Stomach (tissue), 19 donors: ENCODE data around the gene PCYT2. TPM values are rescaled to one million over a fixed set of nuclear protein-coding genes. Genes with fewer than 3 reads are reported as not detected.

Source experiments
- DNase-seq, 2 donors: peaks; one replicate each; pipeline versions ENCODE4 v3.0.0 to v3.0.0-alpha.2; 2013 to 2019
- H3K27ac ChIP-seq, 5 donors: fragments of 200-600 bp in 4 of 5; sonication (generic) in 4 of 5; one replicate each; pipeline ENCODE4 v1.5.1; 2013 to 2019; ENCODE audit warnings: mild to moderate bottlenecking in 1 of 5, moderate library complexity in 1 of 5
- H3K27me3 ChIP-seq, 3 donors: fragments of 200-600 bp; sonication (generic); one replicate each; pipeline ENCODE4 v1.5.1; 2017 to 2019; ENCODE audit warnings: mixed run types in 1 of 3
- H3K36me3 ChIP-seq, 4 donors: fragments of 200-600 bp; sonication (generic); 1 replicate in 3 of 4; 2 replicates in 1 of 4; pipeline ENCODE4 v1.5.1; 2016 to 2019
- H3K4me1 ChIP-seq, 4 donors: fragments of 200-600 bp; sonication (generic); one replicate each; pipeline ENCODE4 v1.5.1; 2016 to 2019
- H3K4me3 ChIP-seq, 4 donors: fragments of 200-600 bp; sonication (generic) in 3 of 4; one replicate each; pipeline ENCODE4 v1.5.1; 2016 to 2019; ENCODE audit warnings: mild to moderate bottlenecking in 1 of 4
- H3K9me3 ChIP-seq, 4 donors: fragments of 200-600 bp; sonication (generic); one replicate each; pipeline ENCODE4 v1.5.1; 2016 to 2019
- CTCF ChIP-seq, 7 experiments: fragments of 450-650 bp in 4 of 7; fragments of 200-600 bp in 3 of 7; sonication (generic) in 3 of 7; IDR thresholded peaks; one replicate each; pipeline ENCODE4 v1.5.1; 2016 to 2019; ENCODE audit warnings: antibody characterized with exemption in 7 of 7, control low read depth in 2 of 7, mild to moderate bottlenecking in 1 of 7
- EP300 ChIP-seq: sonication (generic); formaldehyde crosslinking; IDR thresholded peaks from one replicate; pipeline ENCODE4 v1.6.1; 2017; ENCODE audit warnings: antibody characterized with exemption
- POLR2A ChIP-seq, 4 donors: fragments of 450-650 bp; IDR thresholded peaks; one replicate each; pipeline ENCODE4 v1.6.1; 2016; ENCODE audit warnings: antibody characterized with exemption in 4 of 4, control low read depth in 2 of 4, mild to moderate bottlenecking in 1 of 4, moderate library complexity in 1 of 4
- POLR2AphosphoS5 ChIP-seq, 3 donors: sonication (generic); formaldehyde crosslinking; IDR thresholded peaks; one replicate each; pipeline ENCODE4 v1.6.1; 2016; ENCODE audit warnings: antibody characterized with exemption in 3 of 3
- WGBS, 5 donors: extraction: QIAGEN DNeasy Blood & Tissue Kit in 3 of 5; methylation state at CpG; one replicate each; pipeline versions ENCODE4 v1.1.5 to v1.1.7; 2013 to 2018; 5-methylcytosine and 5-hydroxymethylcytosine counted together
- intact Hi-C: fragments of 100-400 bp; cut with DNase I; formaldehyde crosslinking; loops from one replicate; pipeline ENCODE4 v1.15.1; 2023; ENCODE audit warnings: low total_unique reads
- long read RNA-seq, 10 donors: transcript quantifications; one replicate each; lab custom pipeline, GENCODE V29; 2026
- polyA plus RNA-seq, 3 donors: library from polyadenylated mRNA; stranded (reverse); fragments of 200-250 nt; gene quantifications; one replicate each; pipeline ENCODE4 v1.2.3, GENCODE V29; 2013
- total RNA-seq, 5 donors: library from RNA; depleted of rRNA; stranded (reverse); fragments of >200 nt; gene quantifications; one replicate each; pipeline versions ENCODE4 v1.1.0 to v1.2.3, GENCODE V29; 2014 to 2016
- donor health status: healthy with polysubstance abuse.
- donor health status: Bipolar disorder and iron deficiency.
- donor health status: healthy.

The PCYT2 gene
- 100 to 1,000 TPM in 2 of 5 donors, 10 to 100 TPM in 3; 17.5 to 119 (median 27.2) TPM for total RNA-seq
- 10 to 100 TPM; 39.7 to 51.7 (median 42.8) TPM for polyA plus RNA-seq
- long read RNA-seq, donor 1, full-length matches to known transcripts, result 7 of 7 reads
- long read RNA-seq, donor 1, partial matches to known transcripts, result 0 of 7 reads
- long read RNA-seq, donor 1, other reads (novel, unspliced or antisense), result 0 of 7 reads
- long read RNA-seq, donor 2, full-length matches to known transcripts, result 8 of 8 reads
- long read RNA-seq, donor 2, partial matches to known transcripts, result 0 of 8 reads
- long read RNA-seq, donor 2, other reads (novel, unspliced or antisense), result 0 of 8 reads
- long read RNA-seq, donor 3, full-length matches to known transcripts, result 3 of 3 reads
- long read RNA-seq, donor 3, partial matches to known transcripts, result 0 of 3 reads
- long read RNA-seq, donor 3, other reads (novel, unspliced or antisense), result 0 of 3 reads
- long read RNA-seq, donor 4, full-length matches to known transcripts, result 3 of 3 reads
- long read RNA-seq, donor 4, partial matches to known transcripts, result 0 of 3 reads
- long read RNA-seq, donor 4, other reads (novel, unspliced or antisense), result 0 of 3 reads
- long read RNA-seq, donor 5, full-length matches to known transcripts, result 7 of 12 reads
- long read RNA-seq, donor 5, partial matches to known transcripts, result 5 of 12 reads
- long read RNA-seq, donor 5, other reads (novel, unspliced or antisense), result 0 of 12 reads
- long read RNA-seq, donor 6, full-length matches to known transcripts, result 15 of 15 reads
- long read RNA-seq, donor 6, partial matches to known transcripts, result 0 of 15 reads
- long read RNA-seq, donor 6, other reads (novel, unspliced or antisense), result 0 of 15 reads
- long read RNA-seq, donor 7, full-length matches to known transcripts, result 8 of 8 reads
- long read RNA-seq, donor 7, partial matches to known transcripts, result 0 of 8 reads
- long read RNA-seq, donor 7, other reads (novel, unspliced or antisense), result 0 of 8 reads
- long read RNA-seq, donor 8, full-length matches to known transcripts, result 5 of 5 reads
- long read RNA-seq, donor 8, partial matches to known transcripts, result 0 of 5 reads
- long read RNA-seq, donor 8, other reads (novel, unspliced or antisense), result 0 of 5 reads
- long read RNA-seq, donor 9, full-length matches to known transcripts, result 2 of 2 reads
- long read RNA-seq, donor 9, partial matches to known transcripts, result 0 of 2 reads
- long read RNA-seq, donor 9, other reads (novel, unspliced or antisense), result 0 of 2 reads
- long read RNA-seq, donor 10, full-length matches to known transcripts, result 7 of 7 reads
- long read RNA-seq, donor 10, partial matches to known transcripts, result 0 of 7 reads
- long read RNA-seq, donor 10, other reads (novel, unspliced or antisense), result 0 of 7 reads

GRCh38 chr17:81911277-81911961 is at the start of gene PCYT2:
PCYT2 (minus strand) TSS chr17:81911399; CDS start chr17:81911355, 44 bp downstream.
- intact Hi-C loops, result no loop called here
- 2 to 7% (median 3%) methylated on average over 20 to 84 of the region's 84 CpGs for WGBS, 5 donors
- Histone ChIP-seq H3K4me3 (peak within 1 kb of the TSS; percentile 67 to 82 (median 76)), H3K27ac (peak within 1 kb of the TSS; percentile 78 to 91 (median 85)), H3K9me3 (no peaks in the 10 kb centered on the region), H3K4me1 (peaks cover 13 to 57% (median 44%) of the 10 kb centered on the region in 4 donors), H3K36me3 (peaks cover 55 to 75% (median 71%) of the 10 kb centered on the region in 4 donors), H3K27me3 (no peaks in the 10 kb centered on the region)
- peak in 1 of 7 experiments; percentile 30 for TF ChIP-seq CTCF (IDR thresholded peaks at IDR 0.05)
- TF ChIP-seq POLR2A (IDR thresholded peaks at IDR 0.05), result no peak
- TF ChIP-seq POLR2AphosphoS5 (IDR thresholded peaks at IDR 0.05), result peak in 1 of 3 donors; percentile 63
- DNase-seq, result peak; percentile 96 to 97

GRCh38 chr17:81960130-81960958 is 49.1 kb upstream of the PCYT2 start:
- Histone ChIP-seq H3K27ac (no peak overlapping the region), H3K4me1 (peaks cover 20 to 28% (median 26%) of the 10 kb centered on the region in 4 donors), H3K27me3 (peaks cover 19 to 92% (median 53%) of the 10 kb centered on the region in 3 donors), H3K36me3 (no peaks in the 10 kb centered on the region), H3K9me3 (no peaks in the 10 kb centered on the region), H3K4me3 (peak overlapping the region; percentile 44 to 62 (median 48))
- TF ChIP-seq POLR2AphosphoS5 (IDR thresholded peaks at IDR 0.05) (no peak), EP300 (no peak), POLR2A (IDR thresholded peaks at IDR 0.05) (no peak), CTCF (IDR thresholded peaks at IDR 0.05) (no peak)
- 0 to 5% (median 2%) methylated on average over 23 to 91 of the region's 98 CpGs for WGBS, 5 donors
- intact Hi-C loops, result loop anchor here (5.0 kb wide), 1 partner anchor 57 kb away; no protein-coding TSS in a partner anchor
- DNase-seq, result no peak

GRCh38 chr17:81959362-81960129 is 48.3 kb upstream of the PCYT2 start:
- Histone ChIP-seq H3K27me3 (peaks cover 19 to 97% (median 53%) of the 10 kb centered on the region in 3 donors), H3K9me3 (no peaks in the 10 kb centered on the region), H3K4me3 (peak overlapping the region; percentile 44 to 62 (median 48)), H3K36me3 (no peaks in the 10 kb centered on the region), H3K4me1 (peaks cover 20 to 28% (median 26%) of the 10 kb centered on the region in 4 donors), H3K27ac (no peak overlapping the region)
- TF ChIP-seq POLR2AphosphoS5 (IDR thresholded peaks at IDR 0.05) (peak in 1 of 3 donors; percentile 17), EP300 (no peak), POLR2A (IDR thresholded peaks at IDR 0.05) (no peak), CTCF (IDR thresholded peaks at IDR 0.05) (peak in 4 of 7 experiments; percentile 11 to 91 (median 68))
- intact Hi-C loops, result loop anchor here (5.0 kb wide), 1 partner anchor 58 kb away; no protein-coding TSS in a partner anchor
- WGBS, 5 donors, result 0 to 3% (median 1%) methylated on average over 1 to 112 of the region's 112 CpGs
- DNase-seq, result peak; percentile 84 to 88
